ENCODE results near the gene MED1.

DNA sequence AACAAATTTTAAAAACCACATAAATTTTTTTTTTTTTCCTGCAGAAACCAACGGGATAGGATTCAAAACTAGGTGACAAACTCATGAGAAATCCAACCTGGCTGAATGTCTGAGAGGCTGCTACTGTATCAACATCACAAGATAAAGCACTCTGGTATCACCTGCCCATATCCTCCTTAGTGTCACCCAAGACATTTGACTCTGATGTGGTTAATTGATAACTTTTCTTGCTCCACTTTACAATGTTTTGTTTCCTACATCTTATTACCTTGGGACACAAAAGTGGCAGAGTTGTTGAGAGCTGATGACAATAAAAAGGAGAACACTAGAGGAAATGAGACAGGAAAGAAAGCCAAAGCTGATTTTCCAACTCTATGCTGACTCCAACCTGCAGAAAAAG is 45.6 kb downstream of the MED1 start:
- TF ChIP-seq POLR2A (IDR thresholded peaks at IDR 0.05; ENCODE audit: low read length), result no peak
- no peak for TF ChIP-seq GATA1 (IDR thresholded peaks at IDR 0.05; ENCODE audit: low read depth, low read length)

Measured in erythroblast (primary cell).